K562 (cell line): ENCODE results near the gene KIAA0930. TPM values are rescaled to one million over a fixed set of nuclear protein-coding genes. Genes with fewer than 3 reads are reported as not detected.

ENCODE experiments used
- ATAC-seq: fragments of 200-7000 bp; cut with Tn5 transposase; 3 replicates; pipeline ENCODE4 v1.9.1; 2020; ENCODE audit warnings: moderate library complexity
- BruUV-seq: library from RNA; stranded (reverse); fragments of 400-500 nt; replicated peaks from 2 replicates; lab custom pipeline; 2021; lab: Mats Ljungman, UMichigan
- CTCF ChIA-PET: fragments of 300-600 bp; formaldehyde crosslinking; extraction: SDS; loops from one replicate; lab custom pipeline; 2021; ENCODE audit warnings: low intra/inter-chr PET ratio; lab: Yijun Ruan, JAX
- POLR2A ChIA-PET: fragments of 300-600, 350-650 bp; sonication (Branson Sonifier 250); formaldehyde crosslinking; extraction: SDS; loops from one replicate; lab custom pipeline; 2021; ENCODE audit warnings: antibody characterized with exemption, inconsistent platforms; lab: Yijun Ruan, JAX
- DNase-seq, 4 experiments: peaks; one replicate each; pipeline versions ENCODE4 v3.0.0 to v3.0.0-alpha.2; 2011 to 2018; ENCODE audit warnings: low spot score in 3 of 4, mixed read lengths in 3 of 4; ENCODE audit errors: extremely low read depth in 1 of 4
- FAIRE-seq: peaks from 2 replicates; lab custom pipeline; 2011; peaks lifted over from hg19 to GRCh38; lab: Jason Lieb, UNC
- H2AFZ ChIP-seq: 2 replicates; pipeline ENCODE4 v1.6.0; 2011; ENCODE audit warnings: low read depth, low read length, control low read depth, inconsistent platforms
- H3K27ac ChIP-seq: fragments of 200-600 bp; 3 replicates; pipeline ENCODE4 v1.8.0; 2011; ENCODE audit warnings: low read depth, mild to moderate bottlenecking, control low read depth, inconsistent platforms, low read length, moderate library complexity, mixed read lengths; ENCODE audit errors: extremely low read depth
- H3K27me3 ChIP-seq, 2 experiments: fragments of 300-600 bp in 1 of 2; 2 replicates in 1 of 2; 3 replicates in 1 of 2; pipeline versions ENCODE4 v1.6.0 to v1.8.0; 2011; ENCODE audit warnings: inconsistent platforms in 2 of 2, low read length in 2 of 2, mild to moderate bottlenecking in 1 of 2, mixed read lengths in 1 of 2, moderate library complexity in 1 of 2; ENCODE audit not compliant: control insufficient read depth in 2 of 2, insufficient read depth in 2 of 2
- H3K36me3 ChIP-seq: fragments of 300-600 bp; 3 replicates; pipeline ENCODE4 v1.8.0; 2011; ENCODE audit warnings: mild to moderate bottlenecking, low read length, inconsistent platforms; ENCODE audit not compliant: control insufficient read depth, insufficient read depth
- H3K4me1 ChIP-seq, 2 experiments: fragments of 200-600 bp in 1 of 2; replicated peaks in 1 of 2; 2 replicates in 1 of 2; 3 replicates in 1 of 2; pipeline versions ENCODE4 v1.5.1 to v1.8.0; 2011; ENCODE audit warnings: inconsistent platforms in 2 of 2, low read length in 2 of 2, mild to moderate bottlenecking in 1 of 2, mixed read lengths in 1 of 2, moderate library complexity in 1 of 2; ENCODE audit not compliant: control insufficient read depth in 2 of 2, insufficient read depth in 2 of 2
- H3K4me2 ChIP-seq: 2 replicates; pipeline ENCODE4 v1.6.1; 2011; ENCODE audit warnings: low read length, control low read depth, inconsistent platforms, mixed read lengths; ENCODE audit not compliant: insufficient read depth
- H3K4me3 ChIP-seq: fragments of 200-600 bp; sonication (generic), shearing (Covaris generic); 2 replicates; pipeline ENCODE4 v1.5.1; 2016; ENCODE audit warnings: control low read depth, inconsistent platforms
- H3K79me2 ChIP-seq: fragments of 200-600 bp; 3 replicates; pipeline ENCODE4 v1.8.0; 2011; ENCODE audit warnings: low read length, inconsistent platforms; ENCODE audit not compliant: control insufficient read depth, insufficient read depth
- H3K9ac ChIP-seq, 2 experiments: 2 replicates each; pipeline versions ENCODE4 v1.6.0 to v1.6.1; 2011; ENCODE audit warnings: low read depth in 2 of 2, low read length in 2 of 2, control low read depth in 1 of 2, inconsistent platforms in 1 of 2, mild to moderate bottlenecking in 1 of 2, mixed read lengths in 1 of 2; ENCODE audit not compliant: insufficient read depth in 1 of 2
- H3K9me1 ChIP-seq: one replicate; pipeline ENCODE4 v1.6.0; 2011; ENCODE audit warnings: inconsistent platforms, mild to moderate bottlenecking, low read length, moderate library complexity; ENCODE audit not compliant: control insufficient read depth, insufficient read depth
- H3K9me3 ChIP-seq: replicated peaks from 2 replicates; pipeline ENCODE4 v1.5.1; 2011; ENCODE audit warnings: low read depth, low read length, inconsistent platforms; ENCODE audit not compliant: control insufficient read depth, insufficient read depth
- H4K20me1 ChIP-seq: replicated peaks from 2 replicates; pipeline ENCODE4 v1.6.1; 2011; ENCODE audit warnings: low read length, inconsistent platforms, mixed read lengths; ENCODE audit not compliant: control insufficient read depth, insufficient read depth
- CBX8 ChIP-seq: fragments of 200-600 bp; sonication (generic); IDR thresholded peaks from 2 replicates; pipeline ENCODE4 v1.6.1; 2012; ENCODE audit warnings: borderline replicate concordance, mixed run types, low read depth, mild to moderate bottlenecking, moderate library complexity, mixed read lengths, low read length, control low read depth, inconsistent platforms; ENCODE audit not compliant: poor library complexity, severe bottlenecking; ENCODE audit errors: extremely low read depth
- HDAC6 ChIP-seq: IDR thresholded peaks from 2 replicates; pipeline ENCODE4 v1.6.1; 2012; ENCODE audit warnings: low read depth, mild to moderate bottlenecking, control low read depth, inconsistent platforms, low read length, moderate library complexity
- HES1 ChIP-seq: fragments of 450-650 bp; IDR thresholded peaks from 2 replicates; pipeline ENCODE4 v1.6.1; 2016; ENCODE audit warnings: low read depth, mild to moderate bottlenecking, moderate library complexity
- HNRNPH1 ChIP-seq: fragments of 200-400 bp; formaldehyde crosslinking; optimal IDR thresholded peaks from 2 replicates; pipeline ENCODE3; 2017; ENCODE audit warnings: low read depth, mild to moderate bottlenecking, low read length, moderate library complexity
- KAT8 ChIP-seq: fragments of 450-650 bp; IDR thresholded peaks from 2 replicates; pipeline ENCODE4 v1.6.1; 2016; ENCODE audit warnings: low read depth, mild to moderate bottlenecking
- KDM5B ChIP-seq: fragments of 200-600 bp; sonication (generic); IDR thresholded peaks from 2 replicates; pipeline ENCODE4 v1.6.1; 2012; ENCODE audit warnings: low read depth, mild to moderate bottlenecking, moderate library complexity, low read length, control low read depth, inconsistent platforms; ENCODE audit not compliant: insufficient replicate concordance
- PKNOX1 ChIP-seq: fragments of 450-650 bp; IDR thresholded peaks from 2 replicates; pipeline ENCODE4 v1.6.1; 2016
- SMAD1 ChIP-seq: fragments of 150-350 bp; IDR thresholded peaks from 2 replicates; pipeline ENCODE4 v1.6.1; 2014; ENCODE audit warnings: low read length, low read depth; ENCODE audit not compliant: partially characterized antibody
- SMARCE1 ChIP-seq: fragments of 450-650 bp; IDR thresholded peaks from 2 replicates; pipeline ENCODE4 v1.7.1; 2016; ENCODE audit warnings: mild to moderate bottlenecking
- SNRNP70 ChIP-seq: fragments of 200-400 bp; formaldehyde crosslinking; optimal IDR thresholded peaks from 2 replicates; pipeline ENCODE3; 2017; ENCODE audit warnings: low read depth, low read length
- SRSF7 ChIP-seq: fragments of 200-400 bp; formaldehyde crosslinking; optimal IDR thresholded peaks from 2 replicates; pipeline ENCODE3; 2017; ENCODE audit warnings: mild to moderate bottlenecking, low read depth, low read length
- TAF1 ChIP-seq: IDR thresholded peaks from 2 replicates; pipeline ENCODE4 v1.6.1; 2011; ENCODE audit warnings: mild to moderate bottlenecking, low read length, moderate library complexity; ENCODE audit not compliant: insufficient read depth, control insufficient read depth, severe bottlenecking; ENCODE audit errors: extremely low read depth
- TARDBP ChIP-seq: fragments of 450-650 bp; IDR thresholded peaks from 2 replicates; pipeline ENCODE4 v1.6.1; 2016
- ZNF277 ChIP-seq: fragments of 250-450 bp; sonication (Bioruptor Pico); IDR thresholded peaks from 2 replicates; pipeline ENCODE4 v1.8.0; 2022; ENCODE audit warnings: inconsistent platforms, mild to moderate bottlenecking, moderate library complexity, borderline replicate concordance
- ZNF444 ChIP-seq: fragments of 250-450 bp; sonication (Bioruptor Pico); IDR thresholded peaks from 2 replicates; pipeline ENCODE4 v1.4.0; 2020; ENCODE audit warnings: mild to moderate bottlenecking, moderate library complexity
- WGBS: fragments of 100-300 bp; shearing (Covaris generic); methylation state at CpG from one replicate; pipeline ENCODE4 v1.1.6; 2016; ENCODE audit warnings: low coverage, mixed read lengths; ENCODE audit not compliant: insufficient coverage; ENCODE audit errors: missing lambda C conversion rate; 5-methylcytosine and 5-hydroxymethylcytosine counted together
- in situ Hi-C: fragments of 300-500 bp; cut with MboI; formaldehyde crosslinking; loops from 4 replicates; pipeline ENCODE4 v1.15.0; 2018; ENCODE audit warnings: inconsistent platforms, mixed read lengths
- intact Hi-C: fragments of 100-400 bp; cut with micrococcal nuclease; formaldehyde crosslinking; loops from 2 replicates; pipeline ENCODE4 v1.14.2; 2022
- polyA plus RNA-seq, 8 experiments: library from polyadenylated mRNA; depleted of rRNA in 4 of 8; stranded (reverse) in 5 of 8; unstranded in 3 of 8; fragments of >200 nt; fragmentation: Nextera tagmentation in 2 of 8; fragmentation: Illumina TruSeq in 1 of 8; extraction: Ambion mirVana in 2 of 8; extraction: Trizol in 1 of 8; gene quantifications; 2 replicates each; pipeline versions ENCODE4 v1.2.1 to v1.2.3, GENCODE V29; 2011 to 2014; ENCODE audit warnings: inconsistent platforms in 1 of 8, missing spikeins in 1 of 8
- total RNA-seq, 7 experiments: library from RNA; depleted of rRNA in 6 of 7; stranded (reverse); fragments of >200 nt in 6 of 7; fragmentation: Illumina TruSeq in 2 of 7; extraction: Trizol in 2 of 7; gene quantifications; 2 replicates each; pipeline versions ENCODE4 v1.2.1 to v1.2.3, GENCODE V29; 2011 to 2021; ENCODE audit warnings: low replicate concordance in 1 of 7

Gene KIAA0930
- total and polyA plus RNA-seq, 9 of the 15 experiments (the other 6 are each of a cell fraction or from before 2014, with no cell fraction given) = 0.24 to 12.1 (median 6.4) TPM

GRCh38 chr22:45203150-45203951 lies 37.3 kb downstream of the KIAA0930 start:
- no peaks in the 10 kb centered on the region for H3K9me3 ChIP-seq
- CTCF ChIA-PET = no interaction called here
- no peak overlapping the region for H3K9ac ChIP-seq
- no peaks in the 10 kb centered on the region; the same call in 1 of the 2 replicates for H4K20me1 ChIP-seq
- no peak overlapping the region for H3K4me2 ChIP-seq
- in situ Hi-C loops = no loop called here
- FAIRE-seq (no peak), ATAC-seq (no peak), DNase-seq (no peak)
- peaks cover 0 to 30% of the 10 kb centered on the region in 2 experiments; a peak in 2 of 5 replicates for H3K4me1 ChIP-seq
- H3K36me3 ChIP-seq = no peaks in the 10 kb centered on the region
- no peak overlapping the region for H2AFZ ChIP-seq
- H3K79me2 ChIP-seq = no peaks in the 10 kb centered on the region
- no peaks in the 10 kb centered on the region for H3K27me3 ChIP-seq
- intact Hi-C loops = loop anchor here (10.0 kb wide), 1 partner anchor 99 kb away; no protein-coding TSS in a partner anchor
- POLR2A ChIA-PET = no interaction called here
- BruUV-seq = no TSS peak
- WGBS = 60% methylated on average over 20 of the region's 40 CpGs
- TF ChIP-seq KAT8 (no peak), ZNF444 (CRISPR knock-in tag) (no peak), ZNF277 (CRISPR knock-in tag) (no peak), HNRNPH1 (no peak), PKNOX1 (no peak), SMARCE1 (no peak), TAF1 (no peak), KDM5B (no peak), HES1 (no peak), SRSF7 (no peak), SMAD1 (no peak), HDAC6 (no peak), SNRNP70 (no peak), CBX8 (no peak), TARDBP (no peak)
- TF ChIP-seq, all 486 proteins: peak for 0
- Histone ChIP-seq H3K27ac (no peak overlapping the region), H3K9me1 (peaks cover 4% of the 10 kb centered on the region), H3K4me3 (no peak overlapping the region)
